Fibroblast of skin of right biceps (primary cell): ENCODE results near the gene PHACTR2.

Experiments
- DNase-seq: peaks from one replicate; pipeline ENCODE4 v3.0.0-alpha.2; 2013

The PHACTR2 gene

GRCh38 chr6:143675946-143676345 lies 1.8 kb upstream of the PHACTR2 start:
- DNase-seq = peak; percentile 72

GRCh38 chr6:143676437-143677045 lies 1.2 kb upstream of the PHACTR2 start:
- DNase-seq = no peak

- no peak for DNase-seq
These were observed 231 bp upstream of the PHACTR2 start for GRCh38 chr6:143677577-143677890.

- DNase-seq = peak; percentile 28
These were observed 1.3 kb downstream of the PHACTR2 start for GRCh38 chr6:143679041-143679440.

GRCh38 chr6:143680141-143680540 lies 2.4 kb downstream of the PHACTR2 start:
- no peak for DNase-seq

- no peak for DNase-seq
These were observed 5.0 kb downstream of the PHACTR2 start for GRCh38 chr6:143682805-143683204.

- DNase-seq = no peak
These were observed 6.7 kb downstream of the PHACTR2 start for GRCh38 chr6:143684486-143684885.

- DNase-seq = no peak
These were observed 7.9 kb downstream of the PHACTR2 start for GRCh38 chr6:143685653-143686052.

GRCh38 chr6:143687591-143687990 lies 9.8 kb downstream of the PHACTR2 start:
- DNase-seq = no peak

- peak; percentile 21 for DNase-seq
These were observed 10.9 kb downstream of the PHACTR2 start for GRCh38 chr6:143688681-143689080.

GRCh38 chr6:143689852-143690251 lies 12.1 kb downstream of the PHACTR2 start:
- peak; percentile 49 for DNase-seq

- no peak for DNase-seq
These were observed 13.4 kb downstream of the PHACTR2 start for GRCh38 chr6:143691155-143691554.

- no peak for DNase-seq
These were observed 14.3 kb downstream of the PHACTR2 start for GRCh38 chr6:143691900-143692636.

- DNase-seq = no peak
These were observed 14.9 kb downstream of the PHACTR2 start for GRCh38 chr6:143692696-143693095.

GRCh38 chr6:143694013-143694412 lies 16.2 kb downstream of the PHACTR2 start:
- no peak for DNase-seq

- DNase-seq = peak; percentile 24
These were observed 16.8 kb downstream of the PHACTR2 start for GRCh38 chr6:143694560-143694959.

GRCh38 chr6:143695130-143695968 lies 17.6 kb downstream of the PHACTR2 start:
- DNase-seq = no peak

- no peak for DNase-seq
These were observed 18.4 kb downstream of the PHACTR2 start for GRCh38 chr6:143695969-143696663.

GRCh38 chr6:143696664-143697000 lies 18.9 kb downstream of the PHACTR2 start:
- no peak for DNase-seq

- DNase-seq = peak; percentile 14
These were observed 19.5 kb downstream of the PHACTR2 start for GRCh38 chr6:143697076-143697800.

- no peak for DNase-seq
These were observed 20.6 kb downstream of the PHACTR2 start for GRCh38 chr6:143698329-143698728.

GRCh38 chr6:143698759-143699429 lies 21.1 kb downstream of the PHACTR2 start:
- no peak for DNase-seq
